Inflammatory macrophage (primary cell): ENCODE data around the gene FAM83G.
"Not testable (repeated sequence)": the region's sequence is repeated elsewhere in the genome, so short reads cannot be mapped to it uniquely, and the experiment has no call there.

Experiments
- DNase-seq, 2 donors: peaks; one replicate each; pipeline ENCODE4 v3.0.0-alpha.2; 2020 to 2022

Gene FAM83G

DNA sequence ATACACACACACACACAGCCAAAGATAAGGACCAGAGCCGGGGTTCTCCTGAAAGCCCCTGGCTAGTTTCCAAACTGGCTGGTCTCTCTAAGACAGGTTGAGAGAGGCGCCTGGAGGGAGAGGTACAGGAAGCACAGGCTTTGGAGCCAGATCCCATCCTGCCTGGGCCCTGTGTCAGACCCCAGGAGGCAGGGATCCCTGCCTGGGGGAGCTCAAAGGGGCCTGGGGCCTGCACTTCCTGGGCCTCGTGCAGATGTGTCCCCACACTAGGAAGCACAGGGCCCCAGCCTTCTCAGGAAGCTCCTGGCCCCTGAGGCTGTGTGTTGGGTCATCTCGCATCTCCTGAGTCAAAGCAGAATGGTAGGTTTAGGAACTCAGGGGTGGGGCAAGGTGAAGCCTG, 36.6 kb downstream of the FAM83G start:
- DNase-seq, result no peak

DNA sequence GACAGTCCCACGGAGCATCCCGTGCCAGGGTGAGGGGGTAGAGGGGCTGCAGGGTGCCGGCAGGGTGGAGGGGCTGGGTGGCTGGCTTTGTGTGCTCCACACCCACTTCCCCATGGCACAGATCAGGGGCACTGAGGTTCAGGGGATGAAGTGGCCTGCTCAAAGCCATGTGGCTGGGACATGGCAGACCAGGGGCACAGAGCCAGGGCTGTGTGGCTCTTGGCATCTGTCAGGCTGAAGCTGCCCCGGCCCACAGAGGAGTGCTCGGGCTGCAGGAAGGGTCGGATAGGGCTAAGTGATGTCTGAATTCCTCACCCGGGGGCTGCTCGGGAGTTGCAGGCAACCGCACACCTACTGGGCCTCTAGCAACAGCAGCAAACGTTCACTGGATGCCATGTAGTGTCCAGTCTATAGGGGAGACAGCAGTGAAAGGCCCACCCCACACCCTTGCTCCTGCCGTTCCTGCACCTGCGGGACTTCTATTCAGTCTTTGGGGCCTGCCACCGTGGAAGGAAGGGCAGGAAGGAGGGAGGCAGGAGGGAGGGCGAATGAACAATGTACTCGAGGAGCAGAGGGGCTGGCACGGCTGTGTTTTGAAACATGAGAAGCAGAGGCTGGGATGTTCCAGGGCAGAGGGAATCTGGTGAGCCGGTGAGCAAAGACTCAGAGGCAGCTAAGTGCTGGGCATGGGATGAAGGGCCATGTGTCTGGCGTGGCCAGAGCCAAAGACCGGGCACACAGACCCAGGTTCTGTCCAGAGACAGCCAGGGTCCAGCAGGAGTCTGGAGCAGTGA, 37.5 kb downstream of the FAM83G start:
- DNase-seq, result no peak

DNA sequence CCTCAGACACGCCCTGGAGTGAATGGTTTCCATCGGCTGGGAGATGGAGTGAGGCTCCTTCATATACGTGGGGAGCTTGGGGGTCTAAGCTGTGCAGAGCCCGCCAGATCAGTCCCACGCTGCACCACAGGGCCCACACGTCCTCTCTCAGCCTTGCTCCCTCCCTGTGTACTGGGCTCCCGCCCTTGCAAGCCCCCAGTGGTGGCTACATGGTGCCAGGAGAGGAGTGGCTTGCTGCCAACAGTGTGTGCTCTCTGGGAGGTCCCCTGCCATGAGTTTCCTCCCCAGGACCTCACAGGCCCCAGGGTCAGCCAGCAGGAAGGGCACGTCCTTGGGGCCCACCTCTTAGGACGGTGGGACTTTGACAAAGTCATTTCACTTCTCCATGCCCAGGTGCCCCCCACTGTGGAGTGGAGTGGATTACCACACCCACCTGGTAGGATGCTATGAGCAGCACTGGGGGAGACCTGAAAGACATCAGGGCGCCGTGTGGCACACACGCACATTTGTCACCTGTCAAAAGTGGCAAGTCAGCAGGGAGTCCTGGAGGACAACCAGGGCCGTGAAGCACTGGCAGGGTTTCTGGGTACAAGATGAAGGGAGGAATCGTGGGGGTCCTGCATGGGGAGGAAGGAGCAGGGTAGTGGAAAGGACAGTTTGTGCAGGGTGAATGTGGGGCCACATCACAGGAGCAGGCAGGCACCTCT, 38.9 kb downstream of the FAM83G start:
- no peak for DNase-seq

DNA sequence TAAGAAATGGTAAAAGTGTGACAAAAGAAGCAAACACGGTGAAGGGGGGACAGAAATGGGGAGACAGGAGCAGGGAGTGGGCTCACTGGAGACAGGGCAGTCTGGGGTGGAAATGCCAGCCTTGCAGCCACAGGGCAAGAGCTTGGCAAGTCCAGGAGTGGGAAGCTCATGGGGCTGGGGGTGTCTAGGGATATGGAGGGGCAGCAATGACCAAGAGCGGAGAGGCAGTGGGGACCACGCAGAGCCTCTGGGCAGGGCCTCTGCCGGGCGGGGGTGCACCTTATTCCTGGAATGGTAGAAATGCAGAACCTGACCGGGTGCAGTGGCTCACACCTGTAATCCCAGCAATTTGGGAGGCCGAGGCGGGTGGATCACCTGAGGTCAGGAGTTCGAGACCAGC, 40.0 kb downstream of the FAM83G start:
- DNase-seq, result no peak

DNA sequence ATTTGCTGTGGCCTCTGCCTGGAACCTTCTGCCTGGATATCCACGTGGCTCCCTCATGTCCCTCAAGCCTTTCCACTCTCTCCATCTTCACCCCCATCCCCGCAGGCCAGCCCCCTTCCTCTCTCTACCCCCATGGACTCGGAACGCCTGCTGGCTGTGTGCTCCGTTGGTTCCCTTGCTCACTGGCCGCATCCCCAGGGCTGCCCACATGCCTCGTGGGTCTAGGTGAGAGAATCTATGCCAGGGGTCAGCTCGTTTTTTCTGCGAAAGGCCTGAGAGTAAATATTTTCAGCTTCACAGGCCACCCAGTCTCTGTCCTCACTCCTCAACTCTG, 40.6 kb downstream of the FAM83G start:
- no peak for DNase-seq

DNA sequence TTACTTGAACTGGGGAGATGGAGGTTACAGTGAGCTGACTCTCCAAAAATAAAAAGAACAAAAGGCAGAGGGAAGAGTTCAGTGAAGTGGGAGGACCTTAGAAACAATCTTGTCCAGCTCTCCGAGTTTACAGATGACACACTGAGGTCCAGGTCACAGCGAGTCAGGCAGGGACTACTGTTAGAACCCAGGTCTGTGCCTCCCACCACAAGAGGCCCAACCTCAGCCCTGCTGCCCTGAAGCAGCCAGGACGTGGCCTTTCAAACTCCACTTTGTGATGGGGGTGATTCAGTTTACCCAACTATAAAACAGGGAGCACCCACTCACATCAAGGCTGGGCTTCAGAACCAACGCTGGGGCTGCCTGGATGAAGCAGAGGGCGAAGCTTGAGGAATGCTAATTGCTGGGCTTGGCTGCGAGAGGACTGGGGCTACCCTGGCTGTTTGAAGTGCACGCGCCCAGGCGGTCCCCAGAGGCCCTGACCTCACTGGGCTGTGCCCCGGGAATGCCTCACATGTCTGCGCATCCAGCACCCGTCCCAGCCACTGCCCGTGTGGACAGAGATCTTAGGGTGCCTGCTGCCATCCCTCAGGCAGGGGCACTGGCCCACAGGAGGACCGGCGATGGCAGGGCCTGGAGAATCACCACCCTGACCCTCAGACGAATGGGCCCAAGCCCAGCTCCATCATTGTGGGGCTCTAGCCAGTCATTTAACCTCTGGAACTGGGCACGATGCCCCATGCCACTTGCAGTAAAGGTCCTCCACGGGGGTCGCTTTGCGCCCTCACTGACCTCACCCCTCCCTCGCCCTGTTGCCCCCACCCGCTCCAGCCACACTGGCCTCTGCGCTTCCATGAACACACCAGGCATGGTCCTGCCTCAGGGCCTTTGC, 41.2 kb downstream of the FAM83G start:
- DNase-seq, result no peak

DNA sequence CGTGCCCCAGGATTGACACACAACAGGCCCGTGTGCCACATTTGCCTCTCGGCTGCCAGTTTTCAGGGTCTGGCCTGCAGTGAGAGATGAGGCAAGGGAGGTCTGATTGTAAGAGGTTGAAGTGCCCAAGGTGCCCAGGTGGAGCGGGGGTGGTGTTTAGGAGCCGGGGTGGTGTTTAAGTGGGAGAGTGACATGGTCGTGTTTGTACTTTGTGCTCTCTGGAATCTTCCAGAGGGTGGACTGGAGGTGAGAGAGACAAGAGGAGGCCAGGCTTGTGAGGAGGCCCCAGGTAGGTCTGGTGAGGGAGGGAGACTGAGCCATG, 42.1 kb downstream of the FAM83G start:
- no peak for DNase-seq

DNA sequence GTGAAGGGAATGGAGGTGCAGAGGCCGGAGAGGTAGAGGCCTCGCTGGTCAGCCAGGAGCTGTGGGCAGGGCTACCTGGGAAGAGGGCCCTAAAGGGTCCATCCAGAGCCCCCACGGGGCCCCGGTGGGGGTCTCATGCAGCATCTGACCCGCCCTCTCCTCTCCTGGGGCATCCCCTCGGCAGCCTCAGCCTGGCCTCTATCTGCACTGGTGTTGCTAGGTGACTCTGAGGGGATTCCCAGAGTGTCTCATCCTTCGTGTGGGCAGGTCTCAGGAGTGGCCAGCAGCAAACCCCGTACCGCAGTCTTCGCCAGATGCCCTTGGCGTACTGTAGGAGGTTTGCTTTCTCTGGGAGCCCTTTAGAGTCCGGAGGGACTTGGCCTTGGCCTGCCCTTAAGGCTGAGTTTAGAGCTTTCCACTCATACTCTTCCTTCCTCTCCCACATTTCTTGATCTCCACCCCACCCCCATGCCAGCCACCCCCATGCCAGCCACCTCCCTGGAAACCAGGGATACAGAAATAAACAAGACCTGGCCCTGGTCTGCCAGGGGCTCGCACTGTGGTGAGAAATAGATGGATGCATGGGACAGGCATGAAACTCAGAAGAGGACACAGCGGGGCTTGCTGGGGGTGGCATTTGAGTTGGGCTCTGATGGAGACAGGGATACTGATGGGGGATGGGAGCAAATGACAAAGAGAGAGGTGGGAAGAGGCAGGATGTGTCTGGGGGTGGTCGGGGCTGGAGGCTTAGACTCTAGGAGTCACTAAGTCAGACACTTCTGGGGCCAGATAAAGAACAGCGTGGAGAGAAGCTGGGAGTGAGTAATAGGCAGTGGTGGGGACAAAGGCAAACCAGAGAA, 42.7 kb downstream of the FAM83G start:
- DNase-seq, result no peak

DNA sequence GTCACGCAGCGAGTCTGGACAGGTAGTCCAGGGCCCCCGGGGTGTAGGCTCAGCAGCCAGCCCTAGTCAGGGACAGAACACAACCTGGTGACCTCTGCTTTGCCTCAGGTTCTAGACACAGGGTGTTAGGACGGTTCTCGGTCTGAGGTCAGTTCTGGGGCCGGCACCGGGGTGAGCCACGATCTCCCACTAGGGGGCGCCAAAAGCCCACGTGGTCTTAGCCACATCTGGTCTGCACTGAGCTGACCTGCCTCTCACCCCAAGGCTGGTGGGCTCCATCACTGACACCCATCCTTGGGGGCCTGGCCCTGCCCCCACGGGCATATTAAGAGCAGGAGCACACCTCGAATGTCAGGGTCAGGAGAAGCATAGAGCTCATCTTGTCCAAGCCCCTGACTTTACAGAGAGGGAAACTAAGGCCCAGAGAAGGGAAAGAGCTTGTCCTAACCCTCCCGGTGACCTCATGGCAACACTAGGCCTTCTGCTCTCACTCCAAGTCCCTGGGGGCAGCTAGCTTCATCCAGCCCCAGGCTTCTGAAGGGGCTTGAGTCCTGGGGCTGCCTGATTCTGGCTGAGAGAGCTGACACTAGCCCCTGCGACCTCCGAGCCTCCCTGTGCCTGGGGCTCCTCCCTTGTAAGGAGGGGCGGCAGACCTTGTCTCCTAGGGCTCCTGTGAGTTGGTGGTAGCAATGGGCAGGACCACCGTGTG, 43.6 kb downstream of the FAM83G start:
- DNase-seq, result peak; percentile 82 to 84

DNA sequence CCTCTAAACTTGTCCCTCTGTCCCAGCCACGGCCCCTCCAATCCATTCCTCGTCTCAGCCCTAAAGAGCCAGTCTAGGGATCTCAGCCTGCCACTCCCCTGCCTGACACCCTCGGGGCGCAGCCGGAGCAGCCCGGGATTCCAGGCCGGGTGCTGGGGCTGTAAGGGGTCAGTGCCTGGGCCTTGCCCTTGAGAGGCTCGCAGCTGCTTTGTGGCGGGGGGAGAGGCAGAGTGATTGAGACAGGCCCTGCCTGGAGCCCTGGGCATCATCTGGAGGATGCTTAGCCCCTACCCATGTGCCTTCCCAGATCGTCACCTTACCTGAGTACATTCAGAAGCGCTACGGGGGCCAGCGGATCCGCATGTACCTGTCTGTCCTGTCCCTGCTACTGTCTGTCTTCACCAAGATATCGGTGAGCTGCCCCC, 44.3 kb downstream of the FAM83G start:
- no peak for DNase-seq

DNA sequence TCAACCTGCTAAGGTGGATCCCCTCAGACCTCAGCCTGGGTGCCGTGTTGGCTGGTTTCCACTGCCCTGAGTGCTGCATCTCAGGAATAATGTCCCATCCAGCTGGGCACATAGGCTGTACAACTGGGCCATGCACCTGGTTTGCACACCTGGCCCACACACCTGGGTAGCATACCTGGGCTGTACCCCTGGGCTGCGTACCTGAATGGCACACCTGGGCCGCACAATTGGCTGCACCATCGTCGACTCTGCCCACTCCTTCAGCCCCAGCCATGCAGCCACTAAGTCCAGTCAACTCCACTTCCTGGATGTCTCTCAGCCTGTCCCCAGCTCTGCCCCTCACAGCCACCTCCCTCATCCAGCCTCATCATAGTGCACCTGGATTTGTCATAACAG, 44.7 kb downstream of the FAM83G start:
- no peak for DNase-seq

DNA sequence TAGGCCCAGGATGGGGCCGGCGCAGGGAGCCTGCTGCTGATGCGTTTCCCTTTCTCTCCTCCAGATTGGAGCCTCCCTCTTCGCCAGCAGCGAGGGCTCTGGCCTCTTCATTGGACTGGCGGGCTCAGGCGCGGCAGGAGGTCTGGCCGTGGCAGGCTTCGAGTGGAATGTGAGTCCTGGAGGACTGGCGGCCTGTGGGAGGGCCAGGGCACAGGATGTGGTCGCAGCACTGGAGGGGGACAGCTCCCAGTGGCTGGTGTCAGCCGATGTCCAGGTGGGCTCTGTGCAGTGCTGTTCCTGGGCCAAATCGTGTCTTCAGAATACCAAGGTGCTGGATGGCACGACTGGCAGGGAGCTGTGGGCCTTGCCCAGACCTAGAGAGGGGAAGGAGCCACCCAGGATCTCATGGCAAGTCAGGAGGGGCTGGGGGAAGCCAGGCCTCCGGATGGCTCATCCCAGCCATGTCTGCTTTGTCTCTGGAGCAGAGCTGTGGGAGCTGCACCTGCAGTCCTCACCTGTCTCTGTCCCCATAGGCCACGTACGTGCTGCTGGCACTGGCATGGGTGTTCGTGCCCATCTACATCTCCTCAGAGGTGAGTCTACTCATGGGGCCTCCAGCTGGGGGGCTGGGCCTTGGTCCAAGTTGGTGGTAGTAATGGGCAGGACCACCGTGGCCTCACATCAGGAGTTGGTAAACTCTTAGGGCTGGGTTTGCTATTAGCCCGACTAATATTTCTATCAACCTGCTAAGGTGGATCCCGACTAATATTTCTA, 45.3 kb downstream of the FAM83G start:
- DNase-seq, result no peak

DNA sequence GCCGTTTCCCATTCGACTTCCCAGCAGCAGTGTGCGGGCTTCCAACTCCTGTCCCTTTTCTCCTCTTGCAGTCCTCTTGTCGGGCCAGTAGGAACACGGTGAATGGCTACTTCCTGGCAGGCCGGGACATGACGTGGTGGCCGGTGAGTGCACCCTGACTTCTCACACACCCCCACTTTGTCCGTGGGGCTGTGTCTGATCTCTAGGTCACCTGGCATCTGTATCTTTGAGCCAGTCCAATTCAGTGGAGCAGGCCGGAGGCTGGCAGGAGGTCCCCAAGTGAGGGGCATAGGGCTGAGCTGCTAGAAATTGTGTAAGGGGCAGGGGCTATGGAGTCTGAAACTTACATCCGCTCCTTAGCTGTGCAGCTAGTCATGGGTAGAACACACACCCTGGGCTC, 46.0 kb downstream of the FAM83G start:
- no peak for DNase-seq

DNA sequence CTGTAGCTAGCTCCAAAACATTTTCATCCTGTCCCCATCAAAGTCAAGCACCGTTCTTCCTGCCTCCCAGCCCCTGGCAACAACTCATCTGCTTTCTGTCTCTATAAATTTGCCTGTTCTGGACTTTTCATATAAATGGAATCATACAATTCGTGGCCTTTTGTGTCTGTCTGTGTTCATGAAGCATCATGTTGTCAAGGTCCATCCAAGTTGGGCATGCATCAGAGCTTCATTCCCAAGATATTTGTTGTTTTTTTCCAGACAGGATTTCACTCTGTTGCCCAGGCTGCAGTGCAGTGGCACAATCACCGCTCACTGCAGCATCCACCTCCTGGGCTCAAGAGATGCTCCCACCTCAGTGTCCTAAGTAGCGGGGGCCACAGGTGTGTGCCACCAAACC, 46.7 kb downstream of the FAM83G start:
- no peak for DNase-seq

DNA sequence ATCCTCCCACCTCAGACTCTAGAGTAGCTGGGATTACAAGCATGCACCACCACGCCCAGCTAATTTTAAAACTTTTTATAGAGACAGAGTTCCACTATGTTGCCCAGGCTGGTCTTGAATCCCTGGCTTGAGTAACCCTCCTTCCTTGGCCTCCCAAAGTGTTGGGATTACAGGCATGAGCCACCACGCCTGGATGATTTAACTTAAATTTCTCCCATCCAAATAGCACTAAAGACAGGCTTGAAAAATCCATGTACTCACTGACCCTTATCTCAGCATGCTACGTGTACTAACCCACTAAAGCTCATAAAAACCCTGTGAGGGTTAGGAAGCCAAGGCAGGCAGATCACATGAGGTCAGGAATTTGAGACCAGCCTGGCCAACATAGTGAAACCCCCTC, 48.0 kb downstream of the FAM83G start:
- DNase-seq, result no peak

DNA sequence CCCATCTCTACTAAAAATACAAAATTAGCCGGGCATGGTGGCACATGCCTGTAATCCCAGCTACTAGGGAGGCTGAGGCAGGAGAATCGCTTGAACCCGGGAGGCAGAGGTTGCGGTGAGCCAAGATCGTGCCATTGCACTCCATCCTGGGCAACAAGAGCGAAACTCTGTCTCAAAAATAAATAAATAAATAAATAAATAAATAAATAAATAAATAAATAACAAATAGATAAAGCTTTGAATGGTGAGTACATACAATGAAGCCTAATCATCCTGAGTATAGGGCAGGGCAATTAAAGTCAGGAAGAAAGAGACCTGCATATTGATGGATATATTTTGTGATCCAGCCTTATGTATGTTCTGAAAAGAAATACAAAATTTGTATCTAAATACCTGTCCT, 48.5 kb downstream of the FAM83G start:
- DNase-seq, result not testable (repeated sequence)

DNA sequence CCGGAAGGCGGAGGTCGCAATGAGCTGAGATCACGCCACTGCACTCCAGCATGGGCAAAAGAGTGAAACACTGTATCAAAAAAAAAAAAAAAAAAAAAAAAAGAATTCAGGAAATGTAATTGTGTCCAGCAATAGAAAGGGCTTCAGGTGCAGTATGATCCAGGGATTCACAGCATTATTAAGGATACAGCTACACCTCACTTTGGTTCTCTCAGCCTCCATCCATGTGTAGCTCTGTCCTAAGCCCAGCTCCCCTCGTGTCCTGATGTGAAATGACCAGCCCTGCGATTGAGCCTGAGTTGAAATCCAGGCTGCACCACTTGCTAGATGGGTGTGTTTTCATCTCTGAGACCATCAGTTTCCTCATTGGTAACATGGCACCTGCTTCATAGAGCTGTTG, 49.6 kb downstream of the FAM83G start:
- DNase-seq, result no peak

DNA sequence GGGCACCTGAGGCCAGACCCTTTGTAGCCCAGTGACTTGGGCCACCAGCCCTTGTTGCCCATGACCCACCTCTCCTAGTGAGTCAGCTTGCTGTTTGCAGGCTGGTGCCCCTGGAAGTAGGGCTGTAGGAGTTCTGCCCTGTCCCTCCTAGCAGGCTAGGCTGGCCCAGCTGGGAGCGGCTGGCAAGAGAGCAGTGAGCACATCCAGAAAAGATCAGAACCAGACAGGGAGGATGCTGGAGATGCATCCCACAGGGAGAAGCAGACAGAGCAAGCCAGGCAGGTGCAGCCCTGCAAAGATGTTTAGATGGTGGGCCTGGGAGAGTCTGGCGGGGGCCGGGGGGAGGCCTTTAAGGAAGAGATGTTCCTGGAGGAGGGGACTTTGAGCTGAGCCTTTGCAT, 50.2 kb downstream of the FAM83G start:
- DNase-seq, result no peak

DNA sequence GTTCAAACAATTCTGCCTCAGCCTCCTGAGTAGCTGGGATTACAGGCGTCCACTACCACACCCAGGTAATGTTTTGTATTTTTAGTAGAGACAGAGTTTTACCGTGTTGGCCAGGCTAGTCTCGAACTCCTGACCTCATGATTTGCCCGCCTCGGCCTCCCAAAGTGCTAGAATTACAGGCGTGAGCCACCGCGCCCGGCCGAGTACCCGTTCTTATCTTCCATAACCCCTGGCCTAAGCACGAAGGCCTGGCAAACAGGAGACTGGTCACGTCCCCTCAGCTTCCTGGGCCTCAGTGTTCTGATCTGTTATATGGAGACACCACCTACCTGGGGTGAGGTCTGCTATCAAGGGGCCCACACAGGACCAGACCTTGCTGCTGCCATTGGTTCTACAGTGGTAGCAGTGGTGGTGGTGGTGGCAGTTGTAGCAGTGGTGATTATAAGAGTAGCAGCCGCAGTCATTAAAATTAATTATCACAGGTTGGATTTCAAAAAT, 51.3 kb downstream of the FAM83G start:
- DNase-seq, result no peak

DNA sequence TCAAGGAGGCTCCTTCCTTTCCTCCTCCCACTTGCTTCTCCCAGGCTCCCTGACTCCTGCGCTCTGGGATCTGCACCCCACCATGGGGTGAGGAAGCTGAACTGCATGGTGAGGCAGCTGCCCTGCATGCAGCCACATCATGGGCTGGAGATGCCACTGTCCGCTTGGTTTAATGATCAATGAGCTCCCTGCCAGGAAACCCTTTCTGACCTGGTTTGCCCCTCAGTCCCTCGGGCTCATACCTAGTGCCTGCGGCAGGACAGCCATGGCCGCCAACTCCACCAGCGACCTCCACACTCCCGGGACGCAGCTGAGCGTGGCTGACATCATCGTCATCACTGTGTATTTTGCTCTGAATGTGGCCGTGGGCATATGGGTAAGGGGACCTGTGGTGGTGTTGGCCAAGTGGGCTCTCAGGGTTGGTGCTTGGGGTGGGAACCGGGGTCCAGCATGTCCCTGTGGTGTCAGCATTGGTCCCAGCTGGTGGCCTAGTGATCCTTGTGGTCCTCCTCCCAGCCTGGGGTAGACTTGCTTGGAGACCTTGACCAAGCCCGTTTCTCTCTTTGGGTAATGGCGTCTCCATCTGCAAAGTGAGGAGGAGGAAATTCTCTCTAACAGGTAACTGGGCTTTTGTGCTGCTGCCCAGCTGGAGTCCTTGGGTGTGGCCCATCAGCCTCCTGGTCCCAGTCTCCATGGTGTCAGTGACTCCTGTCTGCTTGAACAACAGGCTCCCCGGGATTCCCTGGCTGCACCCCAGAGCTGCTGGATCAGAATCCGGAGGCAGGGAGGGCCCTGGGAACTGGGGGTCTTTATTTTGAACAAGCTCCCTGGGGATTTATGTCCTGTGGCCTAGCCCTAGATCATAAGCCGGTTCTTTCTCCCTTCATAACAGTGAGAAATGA, 52.4 kb downstream of the FAM83G start, which contains the start of gene SLC5A10:
Gene SLC5A10, plus strand, starts transcription at position 225 of the 902 bp plus-strand sequence. Its CDS starts 41 bp downstream, at position 266.
- no peak for DNase-seq
